ENCODE data around the gene PRR3.

PRR3 gene, protein sequence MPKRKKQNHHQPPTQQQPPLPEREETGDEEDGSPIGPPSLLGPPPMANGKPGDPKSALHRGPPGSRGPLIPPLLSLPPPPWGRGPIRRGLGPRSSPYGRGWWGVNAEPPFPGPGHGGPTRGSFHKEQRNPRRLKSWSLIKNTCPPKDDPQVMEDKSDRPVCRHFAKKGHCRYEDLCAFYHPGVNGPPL

GRCh38 chr6:30556906-30557682 lies at the start of gene PRR3:
TSS of gene PRR3 (plus strand) at chr6:30557295. CDS start at chr6:30557345, 50 bp downstream.
- no peaks in the 10 kb centered on the region for H3K27me3 Mint-ChIP-seq (ENCODE audit: low read depth)
- peaks cover 41% of the 10 kb centered on the region for H3K36me3 Mint-ChIP-seq (ENCODE audit: low read depth)
- no peak for TF ChIP-seq CTCF (IDR thresholded peaks at IDR 0.05; ENCODE audit: unreplicated experiment in 3 of 3)
- H3K9me3 Mint-ChIP-seq: no peaks in the 10 kb centered on the region
- peak within 1 kb of the TSS; percentile 98 to 99 (median 98) for H3K27ac Mint-ChIP-seq
- H3K4me1 Mint-ChIP-seq: peaks cover 27% of the 10 kb centered on the region
- H3K4me3 Mint-ChIP-seq: peak within 1 kb of the TSS; percentile 96 to 99 (median 98)

DNA sequence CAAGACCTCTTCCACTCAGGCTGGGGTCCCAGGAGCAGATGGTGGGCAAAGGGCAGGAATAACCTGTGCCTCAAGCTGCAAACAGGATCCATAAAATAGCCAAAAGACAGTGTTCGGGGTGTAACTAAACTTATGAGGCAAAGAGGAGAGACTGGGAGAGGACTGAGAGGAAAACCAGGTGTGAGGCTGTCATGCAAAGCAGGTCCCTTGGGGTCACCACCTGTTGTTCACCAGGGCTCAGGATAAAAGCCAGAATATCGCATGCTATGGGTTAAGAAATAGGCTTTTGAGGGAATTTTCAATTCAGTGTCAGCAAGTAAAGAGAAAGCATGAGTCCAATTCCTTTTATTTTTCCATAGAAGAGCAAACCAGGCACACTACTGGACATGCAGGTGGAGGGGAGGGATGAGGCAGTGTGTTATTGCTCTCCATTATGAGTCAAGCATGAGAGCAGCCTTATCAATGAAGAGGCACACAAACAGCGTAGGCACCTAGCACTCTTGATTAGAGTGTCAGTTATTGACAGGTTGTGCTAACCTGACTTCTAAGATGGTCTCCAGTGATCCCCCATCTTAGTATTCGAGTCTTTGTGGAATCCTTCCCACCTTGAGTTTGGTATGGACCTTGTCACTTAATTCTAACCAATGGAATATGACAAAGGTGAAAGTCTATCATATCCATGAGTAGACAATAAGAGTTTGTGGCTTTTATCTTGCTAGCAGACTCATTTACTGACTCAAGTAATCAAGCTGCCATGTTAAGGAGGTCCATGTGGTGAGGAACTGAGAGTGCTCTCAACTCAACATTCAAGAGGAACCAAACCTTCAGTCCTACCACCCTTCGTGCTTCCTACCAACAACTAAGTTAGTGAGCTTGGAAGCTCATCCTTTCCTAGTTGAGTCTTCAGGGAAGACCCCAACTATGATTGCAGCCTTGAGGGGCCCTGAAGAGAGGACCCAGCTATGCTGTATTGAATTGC lies 49.0 kb upstream of the PRR3 start:
- Mint-ChIP-seq H3K9me3 (no peaks in the 10 kb centered on the region), H3K4me1 (no peaks in the 10 kb centered on the region), H3K27ac (no peak overlapping the region), H3K27me3 (ENCODE audit: low read depth) (peaks cover 13% of the 10 kb centered on the region), H3K4me3 (no peak overlapping the region), H3K36me3 (ENCODE audit: low read depth) (no peaks in the 10 kb centered on the region)
- TF ChIP-seq CTCF (IDR thresholded peaks at IDR 0.05; ENCODE audit: unreplicated experiment in 3 of 3): no peak

DNA sequence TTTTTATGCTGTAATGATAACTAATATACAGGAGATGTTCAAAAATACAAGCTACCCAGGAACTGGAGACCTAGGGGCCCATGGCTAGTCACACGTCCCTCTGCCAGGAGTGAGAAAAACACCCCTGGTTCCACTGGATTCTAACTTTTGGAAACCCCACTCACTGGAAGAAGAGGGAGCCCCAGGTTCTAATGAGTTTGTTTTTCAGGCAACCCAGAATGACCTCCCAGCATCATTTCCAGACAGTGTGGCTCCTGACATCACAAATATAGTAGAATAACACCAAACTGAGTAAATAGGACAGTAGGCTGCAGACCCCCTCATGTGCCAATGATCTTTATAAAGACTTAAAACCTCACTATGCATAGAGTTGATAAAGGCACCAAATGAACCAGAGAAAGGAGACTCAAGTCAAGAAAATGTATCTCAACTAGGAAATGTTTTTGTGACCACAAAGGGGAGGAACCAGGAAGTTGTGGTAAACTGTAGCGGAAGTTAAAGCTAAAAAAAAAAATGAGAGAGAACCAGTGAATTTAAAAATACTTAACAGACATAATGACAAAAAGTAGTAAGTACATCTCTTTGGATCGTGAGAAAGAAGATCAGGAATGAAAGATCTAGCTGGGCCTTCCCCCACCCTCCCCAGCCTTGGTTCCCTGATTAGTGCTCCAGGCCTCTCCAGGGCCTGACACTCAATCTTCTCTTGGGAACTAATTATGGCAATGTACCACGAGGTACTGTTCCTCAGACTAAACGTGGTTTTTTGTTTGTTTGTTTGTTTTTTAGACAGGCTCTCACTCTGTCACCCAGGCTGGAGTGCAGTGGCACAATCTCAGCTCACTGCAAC lies 48.0 kb upstream of the PRR3 start:
- no peak overlapping the region for H3K27ac Mint-ChIP-seq
- H3K4me3 Mint-ChIP-seq: no peak overlapping the region
- no peaks in the 10 kb centered on the region for H3K9me3 Mint-ChIP-seq
- TF ChIP-seq CTCF (IDR thresholded peaks at IDR 0.05; ENCODE audit: unreplicated experiment in 3 of 3): no peak
- peaks cover 9% of the 10 kb centered on the region for H3K27me3 Mint-ChIP-seq (ENCODE audit: low read depth)
- H3K36me3 Mint-ChIP-seq (ENCODE audit: low read depth): no peaks in the 10 kb centered on the region
- no peaks in the 10 kb centered on the region for H3K4me1 Mint-ChIP-seq

GRCh38 chr6:30510419-30511168 lies 46.5 kb upstream of the PRR3 start:
- Mint-ChIP-seq H3K4me1 (no peaks in the 10 kb centered on the region), H3K36me3 (ENCODE audit: low read depth) (no peaks in the 10 kb centered on the region), H3K27ac (no peak overlapping the region), H3K9me3 (no peaks in the 10 kb centered on the region), H3K27me3 (ENCODE audit: low read depth) (peaks cover 9% of the 10 kb centered on the region), H3K4me3 (no peak overlapping the region)
- no peak for TF ChIP-seq CTCF (IDR thresholded peaks at IDR 0.05; ENCODE audit: unreplicated experiment in 3 of 3)

DNA sequence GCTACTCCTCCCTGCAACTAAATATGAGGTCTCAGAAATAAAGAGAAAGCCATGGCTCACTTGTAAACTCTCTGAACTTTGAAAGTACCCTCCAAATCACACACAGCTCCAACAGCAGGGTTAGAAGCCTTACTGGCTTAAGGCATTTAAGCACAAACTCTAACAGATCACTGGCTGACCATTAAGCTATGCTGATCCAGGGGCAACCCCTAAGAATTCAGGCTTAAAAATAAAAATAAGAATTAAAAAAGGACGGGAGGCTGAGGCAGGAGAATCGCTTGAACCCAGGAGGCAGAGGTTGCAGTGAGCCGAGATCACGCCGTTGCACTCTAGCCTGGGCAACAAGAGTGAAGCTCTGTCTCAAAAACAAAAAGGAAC lies 45.9 kb upstream of the PRR3 start:
- Mint-ChIP-seq H3K27ac (no peak overlapping the region), H3K4me3 (no peak overlapping the region), H3K9me3 (no peaks in the 10 kb centered on the region), H3K36me3 (ENCODE audit: low read depth) (no peaks in the 10 kb centered on the region), H3K4me1 (peaks cover 4% of the 10 kb centered on the region), H3K27me3 (ENCODE audit: low read depth) (peaks cover 14% of the 10 kb centered on the region)
- no peak for TF ChIP-seq CTCF (IDR thresholded peaks at IDR 0.05; ENCODE audit: unreplicated experiment in 3 of 3)
